Pancreas (tissue), 10 donors: ENCODE measurements around the gene MED13. TPM values are rescaled to one million over a fixed set of nuclear protein-coding genes. Genes with fewer than 3 reads are reported as not detected.

ENCODE experiments used
- ATAC-seq, 4 donors: fragments of 200-7000 bp; cut with Tn5 transposase; one replicate each; pipeline versions ENCODE4 v1.8.0 to v1.9.1; 2020; ENCODE audit warnings: mild to moderate bottlenecking in 4 of 4, moderate library complexity in 4 of 4
- DNase-seq, 6 donors: peaks; one replicate each; pipeline ENCODE4 v3.0.0-alpha.2; 2020
- FAIRE-seq: peaks from 2 replicates; lab custom pipeline; 2012; peaks lifted over from hg19 to GRCh38; lab: Jason Lieb, UNC
- H3K27ac ChIP-seq, 4 donors: fragments of 200-600 bp; sonication (generic); 1 replicate in 3 of 4; 2 replicates in 1 of 4; pipeline versions ENCODE4 v1.5.0 to v1.8.0; 2020
- H3K27me3 ChIP-seq, 4 donors: fragments of 200-600 bp; one replicate each; pipeline ENCODE4 v1.8.0; 2021
- H3K36me3 ChIP-seq, 3 donors: fragments of 200-600 bp; sonication (generic) in 1 of 3; one replicate each; pipeline versions ENCODE4 v1.5.0 to v1.8.0; 2020 to 2021
- H3K4me1 ChIP-seq, 3 donors: fragments of 200-600 bp; one replicate each; pipeline ENCODE4 v1.8.0; 2021
- H3K4me3 ChIP-seq, 4 donors: fragments of 200-600 bp; sonication (generic) in 2 of 4; one replicate each; pipeline versions ENCODE4 v1.5.0 to v1.8.0; 2020 to 2021
- H3K9me3 ChIP-seq, 4 donors: fragments of 200-600 bp; one replicate each; pipeline ENCODE4 v1.8.0; 2021
- WGBS, 2 donors: extraction: QIAGEN DNeasy Blood & Tissue Kit; methylation state at CpG; one replicate each; pipeline ENCODE4 v1.1.7; 2013; 5-methylcytosine and 5-hydroxymethylcytosine counted together
- intact Hi-C, 3 donors: fragments of 100-400 bp; cut with DNase I; formaldehyde crosslinking; loops; one replicate each; pipeline versions ENCODE4 v1.11.1 to v1.14.2; 2022
- polyA plus RNA-seq, 2 donors: library from polyadenylated mRNA; stranded (reverse); fragments of 200-250 nt; gene quantifications; one replicate each; pipeline ENCODE4 v1.2.3, GENCODE V29; 2013
- total RNA-seq, 6 donors: library from RNA; stranded (reverse); fragmentation: NEBNext Ultra II Directional in 4 of 6; extraction: Animal tissue kit (Norgen Biotek cat#: 25700) in 4 of 6; gene quantifications; one replicate each; pipeline versions ENCODE4 v1.2.1 to v1.2.4, GENCODE V29; 2021 to 2023
- TF ChIP-seq, protein P1 (sequence below), 4 donors: fragments of 200-600 bp; sonication (generic) in 3 of 4; IDR thresholded peaks; one replicate each; pipeline versions ENCODE4 v1.5.0 to v1.8.0; 2021; ENCODE audit warnings: antibody characterized with exemption in 4 of 4
- donor health status: healthy with polysubstance abuse.
- donor health status: DM: no; HTN: no; CAD: no; lungs with moderate emphysema.
- donor health status: DM: no; HTN: no; CAD: no.
- donor health status: control.
- donor health status: control.
- donor health status: Bipolar disorder and iron deficiency.
- donor health status: DM: yes; HTN: yes; CAD: no.
- donor health status: DM: no; HTN: no; CAD: no.
- donor health status: DM: no; HTN: no; CAD: no.
- donor health status: DM: yes; HTN: yes; CAD: no.

The MED13 gene
- total and polyA plus RNA-seq, 8 donors = 5.0 to 39.8 (median 27.6) TPM

DNA sequence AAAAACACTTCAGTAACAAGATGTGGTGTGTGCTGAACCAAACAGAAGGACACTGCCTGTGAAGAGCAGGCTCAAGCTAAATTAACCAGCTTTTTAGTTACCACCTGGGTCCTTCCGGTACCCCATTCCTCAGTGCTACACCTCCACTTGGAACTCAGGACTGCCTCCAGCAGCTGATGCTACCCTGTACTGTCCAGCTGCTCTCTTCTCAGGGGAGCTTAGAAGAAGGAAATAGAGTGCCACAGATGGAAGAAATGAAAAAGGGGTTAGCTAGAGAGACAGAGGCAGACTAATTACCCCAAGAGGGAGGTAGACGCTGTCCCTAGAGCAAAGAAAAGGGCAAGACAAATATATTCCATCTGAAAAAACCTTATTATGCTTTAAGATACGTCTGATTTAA lies 5.7 kb downstream of the MED13 start:
- Histone ChIP-seq H3K4me1 (peaks cover 40 to 58% (median 41%) of the 10 kb centered on the region in 3 donors), H3K27ac (no peak overlapping the region), H3K9me3 (no peaks in the 10 kb centered on the region), H3K36me3 (no peaks in the 10 kb centered on the region), H3K27me3 (no peaks in the 10 kb centered on the region), H3K4me3 (no peak overlapping the region)
- intact Hi-C loops = no loop called here
- DNase-seq (no peak), FAIRE-seq (no peak), ATAC-seq (peak in 3 of 4 donors; percentile 12 to 29 (median 19))
- TF ChIP-seq, protein P1, sequence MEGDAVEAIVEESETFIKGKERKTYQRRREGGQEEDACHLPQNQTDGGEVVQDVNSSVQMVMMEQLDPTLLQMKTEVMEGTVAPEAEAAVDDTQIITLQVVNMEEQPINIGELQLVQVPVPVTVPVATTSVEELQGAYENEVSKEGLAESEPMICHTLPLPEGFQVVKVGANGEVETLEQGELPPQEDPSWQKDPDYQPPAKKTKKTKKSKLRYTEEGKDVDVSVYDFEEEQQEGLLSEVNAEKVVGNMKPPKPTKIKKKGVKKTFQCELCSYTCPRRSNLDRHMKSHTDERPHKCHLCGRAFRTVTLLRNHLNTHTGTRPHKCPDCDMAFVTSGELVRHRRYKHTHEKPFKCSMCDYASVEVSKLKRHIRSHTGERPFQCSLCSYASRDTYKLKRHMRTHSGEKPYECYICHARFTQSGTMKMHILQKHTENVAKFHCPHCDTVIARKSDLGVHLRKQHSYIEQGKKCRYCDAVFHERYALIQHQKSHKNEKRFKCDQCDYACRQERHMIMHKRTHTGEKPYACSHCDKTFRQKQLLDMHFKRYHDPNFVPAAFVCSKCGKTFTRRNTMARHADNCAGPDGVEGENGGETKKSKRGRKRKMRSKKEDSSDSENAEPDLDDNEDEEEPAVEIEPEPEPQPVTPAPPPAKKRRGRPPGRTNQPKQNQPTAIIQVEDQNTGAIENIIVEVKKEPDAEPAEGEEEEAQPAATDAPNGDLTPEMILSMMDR (IDR thresholded peaks at IDR 0.05) = no peak
- WGBS, 2 donors = 42 to 45% methylated on average over 3 of the region's 3 CpGs

DNA sequence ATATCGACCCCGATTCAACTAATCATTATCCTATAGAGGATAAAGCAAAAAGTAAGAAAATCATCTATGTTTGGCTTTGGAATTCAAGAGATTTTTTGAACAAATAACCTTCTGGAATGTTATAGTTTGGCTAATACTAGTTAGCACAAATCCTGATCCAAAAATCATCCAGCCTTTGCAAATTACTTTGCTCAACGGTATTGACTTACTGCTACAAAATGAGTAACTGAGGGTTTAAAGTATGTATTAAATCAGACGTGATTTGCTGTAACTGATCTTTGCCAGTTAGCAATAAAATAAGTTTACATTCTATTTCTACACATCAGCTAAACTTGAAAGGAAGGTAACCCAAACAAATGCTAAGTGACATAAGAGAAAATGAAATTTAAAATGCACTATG lies 6.5 kb downstream of the MED13 start:
- H3K27ac ChIP-seq = no peak overlapping the region
- no peaks in the 10 kb centered on the region for H3K9me3 ChIP-seq
- no peak for ATAC-seq
- no peak for DNase-seq
- H3K27me3 ChIP-seq = no peaks in the 10 kb centered on the region
- WGBS, 2 donors = 58 to 63% methylated on average over 4 of the region's 4 CpGs
- no peak for FAIRE-seq
- no peak overlapping the region for H3K4me3 ChIP-seq
- H3K4me1 ChIP-seq = peaks cover 41 to 57% (median 47%) of the 10 kb centered on the region in 3 donors
- intact Hi-C loops = no loop called here
- TF ChIP-seq, protein P1 (IDR thresholded peaks at IDR 0.05) = no peak
- H3K36me3 ChIP-seq = no peaks in the 10 kb centered on the region

- DNase-seq (no peak), FAIRE-seq (no peak), ATAC-seq (no peak)
- intact Hi-C loops = no loop called here
- TF ChIP-seq, protein P1 (IDR thresholded peaks at IDR 0.05) = no peak
- H3K27me3 ChIP-seq = no peaks in the 10 kb centered on the region
- H3K4me3 ChIP-seq = no peak overlapping the region
- H3K4me1 ChIP-seq = peaks cover 32 to 58% (median 55%) of the 10 kb centered on the region in 3 donors
- no peak overlapping the region for H3K27ac ChIP-seq
- no peaks in the 10 kb centered on the region for H3K36me3 ChIP-seq
- H3K9me3 ChIP-seq = no peaks in the 10 kb centered on the region
- 35 to 39% methylated on average over 1 of the region's 1 CpG for WGBS, 2 donors
Observed at GRCh38 chr17:62057696-62058095, 7.4 kb downstream of the MED13 start.

DNA sequence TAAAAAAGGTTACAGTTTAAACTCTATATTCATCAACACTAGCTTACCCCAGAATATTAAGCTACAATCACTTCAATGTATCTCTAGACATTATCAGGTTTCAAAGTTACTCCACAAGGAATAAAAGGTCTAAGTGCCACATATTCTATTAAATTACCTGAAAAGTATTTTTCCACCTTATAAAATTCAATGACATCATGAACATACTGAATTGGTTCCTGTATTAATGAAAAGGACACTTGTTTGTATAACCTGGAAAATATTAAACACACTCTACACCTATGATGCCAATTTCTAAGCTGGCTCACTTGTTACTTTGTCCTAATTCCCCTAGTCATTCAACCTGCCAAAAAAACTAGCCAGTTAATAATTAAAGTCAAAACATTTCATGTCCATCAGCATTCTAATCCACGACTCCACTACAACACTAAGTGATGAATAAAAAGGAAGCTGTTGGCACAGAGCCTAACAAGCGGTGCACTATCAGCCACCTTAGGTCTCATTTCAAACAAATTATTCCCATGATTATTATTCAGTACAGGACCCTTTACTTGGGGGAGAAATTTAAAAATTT lies 12.2 kb downstream of the MED13 start:
- Histone ChIP-seq H3K36me3 (peaks cover 0 to 12% (median 7%) of the 10 kb centered on the region in 3 donors), H3K4me1 (peaks cover 9 to 45% (median 40%) of the 10 kb centered on the region in 3 donors), H3K27ac (peak overlapping the region in 2 of 4 donors; percentile 20 to 25), H3K27me3 (no peaks in the 10 kb centered on the region), H3K9me3 (no peaks in the 10 kb centered on the region), H3K4me3 (no peak overlapping the region)
- peak; percentile 71 to 86 (median 82) for ATAC-seq
- 6 to 14% methylated on average over 2 of the region's 2 CpGs for WGBS, 2 donors
- no peak for FAIRE-seq
- TF ChIP-seq, protein P1 (IDR thresholded peaks at IDR 0.05) = no peak
- intact Hi-C loops = no loop called here
- DNase-seq = peak in 1 of 6 donors; percentile 25

DNA sequence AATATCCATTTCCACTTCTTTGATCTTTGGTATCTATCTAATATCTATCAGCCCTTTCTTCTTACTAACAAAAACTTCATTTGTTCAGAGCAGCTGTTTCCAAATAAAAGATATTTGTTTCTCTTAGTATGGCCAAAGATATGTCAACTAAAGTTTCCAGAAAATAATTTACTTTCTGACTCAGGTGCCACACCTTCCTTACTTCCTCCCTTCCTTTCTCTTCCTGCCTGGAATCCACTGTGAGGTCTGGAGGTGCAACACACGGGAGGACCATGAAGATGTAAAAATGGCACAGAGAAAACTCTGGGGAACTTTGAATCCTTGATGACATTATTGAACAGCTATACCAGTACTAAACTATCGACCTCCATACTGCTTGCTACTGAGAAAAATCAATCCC lies 14.0 kb downstream of the MED13 start:
- DNase-seq (no peak), ATAC-seq (peak in 1 of 4 donors; percentile 41), FAIRE-seq (no peak)
- peaks cover 4 to 31% (median 24%) of the 10 kb centered on the region in 3 donors for H3K4me1 ChIP-seq
- no peaks in the 10 kb centered on the region for H3K9me3 ChIP-seq
- H3K36me3 ChIP-seq = peaks cover 0 to 12% (median 7%) of the 10 kb centered on the region in 3 donors
- no peak overlapping the region for H3K4me3 ChIP-seq
- intact Hi-C loops = no loop called here
- H3K27me3 ChIP-seq = no peaks in the 10 kb centered on the region
- no peak overlapping the region for H3K27ac ChIP-seq
- TF ChIP-seq, protein P1 (IDR thresholded peaks at IDR 0.05) = no peak
- WGBS, 2 donors = 58 to 60% methylated on average over 2 of the region's 2 CpGs
